OCI-LY3 (cell line): ENCODE measurements around the gene MMP2.

Experiments used
- H2AFZ ChIP-seq: fragments of 200-600, 300-600 bp; shearing (Covaris generic); 2 replicates; pipeline ENCODE4 v1.6.0; 2014; ENCODE audit warnings: antibody characterized with exemption, low read depth, low read length
- H3K27ac ChIP-seq: fragments of 200-600, 300-600 bp; sonication (generic); 2 replicates; pipeline ENCODE4 v1.5.1; 2014; ENCODE audit warnings: mild to moderate bottlenecking, low read length, moderate library complexity, mixed read lengths
- H3K27me3 ChIP-seq: fragments of 200-600, 300-600 bp; sonication (generic); 2 replicates; pipeline ENCODE4 v1.6.1; 2014; ENCODE audit warnings: low read depth, low read length, mixed read lengths
- H3K36me3 ChIP-seq: fragments of 200-600, 300-600 bp; sonication (generic); replicated peaks from 2 replicates; pipeline ENCODE3; 2014; ENCODE audit warnings: low read depth, low read length, mixed read lengths
- H3K4me1 ChIP-seq: fragments of 300-600, 200-600 bp; sonication (generic); 2 replicates; pipeline ENCODE4 v1.6.1; 2014; ENCODE audit warnings: low read length, mixed read lengths
- H3K4me2 ChIP-seq: fragments of 200-600, 300-600 bp; sonication (generic); 2 replicates; pipeline ENCODE4 v1.6.1; 2014; ENCODE audit warnings: low read length, mixed read lengths
- H3K4me3 ChIP-seq: fragments of 300-600, 200-600 bp; sonication (generic); 2 replicates; pipeline ENCODE4 v1.5.1; 2014; ENCODE audit warnings: antibody characterized with exemption, mild to moderate bottlenecking, low read length, moderate library complexity
- H3K79me2 ChIP-seq: fragments of 300-600, 200-600 bp; shearing (Covaris generic); 2 replicates; pipeline ENCODE4 v1.6.1; 2014; ENCODE audit warnings: mild to moderate bottlenecking, low read length, mixed read lengths
- H3K9ac ChIP-seq: fragments of 300-600, 200-600 bp; shearing (Covaris generic); 2 replicates; pipeline ENCODE4 v1.6.0; 2014; ENCODE audit warnings: mild to moderate bottlenecking, low read length, moderate library complexity
- H3K9me3 ChIP-seq: fragments of 200-600, 300-600 bp; shearing (Covaris generic); 2 replicates; pipeline ENCODE4 v1.6.1; 2014; ENCODE audit warnings: low read length, mixed read lengths; ENCODE audit not compliant: insufficient read depth
- H4K20me1 ChIP-seq: fragments of 200-600, 300-600 bp; sonication (generic); 2 replicates; pipeline ENCODE4 v1.6.1; 2016; ENCODE audit warnings: low read length, mixed read lengths; ENCODE audit not compliant: insufficient read depth
- EZH2phosphoT487 ChIP-seq: fragments of 200-600 bp; shearing (Covaris generic); IDR thresholded peaks from 2 replicates; pipeline ENCODE4 v1.6.1; 2018; ENCODE audit warnings: antibody characterized with exemption, mixed run types, low read depth
- TF ChIP-seq, protein P1 (sequence below): fragments of 200-600, 300-600 bp; sonication (generic); IDR thresholded peaks from 2 replicates; pipeline ENCODE4 v1.5.1; 2014; ENCODE audit warnings: antibody characterized with exemption, low read length, low read depth

Gene MMP2

GRCh38 chr16:55489119-55489955 lies 10.3 kb downstream of the MMP2 start:
- H3K9me3 ChIP-seq: no peaks in the 10 kb centered on the region
- no peaks in the 10 kb centered on the region for H3K4me1 ChIP-seq
- no peak overlapping the region for H3K4me2 ChIP-seq
- no peaks in the 10 kb centered on the region for H3K36me3 ChIP-seq
- TF ChIP-seq, protein P1, sequence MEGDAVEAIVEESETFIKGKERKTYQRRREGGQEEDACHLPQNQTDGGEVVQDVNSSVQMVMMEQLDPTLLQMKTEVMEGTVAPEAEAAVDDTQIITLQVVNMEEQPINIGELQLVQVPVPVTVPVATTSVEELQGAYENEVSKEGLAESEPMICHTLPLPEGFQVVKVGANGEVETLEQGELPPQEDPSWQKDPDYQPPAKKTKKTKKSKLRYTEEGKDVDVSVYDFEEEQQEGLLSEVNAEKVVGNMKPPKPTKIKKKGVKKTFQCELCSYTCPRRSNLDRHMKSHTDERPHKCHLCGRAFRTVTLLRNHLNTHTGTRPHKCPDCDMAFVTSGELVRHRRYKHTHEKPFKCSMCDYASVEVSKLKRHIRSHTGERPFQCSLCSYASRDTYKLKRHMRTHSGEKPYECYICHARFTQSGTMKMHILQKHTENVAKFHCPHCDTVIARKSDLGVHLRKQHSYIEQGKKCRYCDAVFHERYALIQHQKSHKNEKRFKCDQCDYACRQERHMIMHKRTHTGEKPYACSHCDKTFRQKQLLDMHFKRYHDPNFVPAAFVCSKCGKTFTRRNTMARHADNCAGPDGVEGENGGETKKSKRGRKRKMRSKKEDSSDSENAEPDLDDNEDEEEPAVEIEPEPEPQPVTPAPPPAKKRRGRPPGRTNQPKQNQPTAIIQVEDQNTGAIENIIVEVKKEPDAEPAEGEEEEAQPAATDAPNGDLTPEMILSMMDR: no peak
- no peak for TF ChIP-seq EZH2phosphoT487
- no peaks in the 10 kb centered on the region for H3K79me2 ChIP-seq
- H4K20me1 ChIP-seq: no peaks in the 10 kb centered on the region
- no peak overlapping the region for H3K9ac ChIP-seq
- H3K27ac ChIP-seq: no peak overlapping the region
- H3K4me3 ChIP-seq: no peak overlapping the region
- no peaks in the 10 kb centered on the region for H3K27me3 ChIP-seq
- no peak overlapping the region for H2AFZ ChIP-seq

- no peaks in the 10 kb centered on the region for H4K20me1 ChIP-seq
- no peaks in the 10 kb centered on the region for H3K9me3 ChIP-seq
- no peak for TF ChIP-seq EZH2phosphoT487
- TF ChIP-seq, protein P1: no peak
- no peaks in the 10 kb centered on the region for H3K27me3 ChIP-seq
- H3K4me3 ChIP-seq: no peak overlapping the region
- no peaks in the 10 kb centered on the region for H3K79me2 ChIP-seq
- H3K9ac ChIP-seq: no peak overlapping the region
- no peaks in the 10 kb centered on the region for H3K36me3 ChIP-seq
- no peaks in the 10 kb centered on the region for H3K4me1 ChIP-seq
- H3K4me2 ChIP-seq: no peak overlapping the region
- no peak overlapping the region for H2AFZ ChIP-seq
- no peak overlapping the region for H3K27ac ChIP-seq
These were observed 10.9 kb downstream of the MMP2 start for GRCh38 chr16:55489956-55490265.

GRCh38 chr16:55490301-55490700 lies 11.3 kb downstream of the MMP2 start:
- Histone ChIP-seq H3K9ac (no peak overlapping the region), H3K27me3 (no peaks in the 10 kb centered on the region), H3K4me2 (no peak overlapping the region), H3K36me3 (no peaks in the 10 kb centered on the region), H3K79me2 (no peaks in the 10 kb centered on the region), H3K27ac (no peak overlapping the region), H3K4me1 (no peaks in the 10 kb centered on the region), H3K4me3 (no peak overlapping the region), H2AFZ (no peak overlapping the region), H4K20me1 (no peaks in the 10 kb centered on the region), H3K9me3 (no peaks in the 10 kb centered on the region)
- TF ChIP-seq, protein P1: no peak
- no peak for TF ChIP-seq EZH2phosphoT487

DNA sequence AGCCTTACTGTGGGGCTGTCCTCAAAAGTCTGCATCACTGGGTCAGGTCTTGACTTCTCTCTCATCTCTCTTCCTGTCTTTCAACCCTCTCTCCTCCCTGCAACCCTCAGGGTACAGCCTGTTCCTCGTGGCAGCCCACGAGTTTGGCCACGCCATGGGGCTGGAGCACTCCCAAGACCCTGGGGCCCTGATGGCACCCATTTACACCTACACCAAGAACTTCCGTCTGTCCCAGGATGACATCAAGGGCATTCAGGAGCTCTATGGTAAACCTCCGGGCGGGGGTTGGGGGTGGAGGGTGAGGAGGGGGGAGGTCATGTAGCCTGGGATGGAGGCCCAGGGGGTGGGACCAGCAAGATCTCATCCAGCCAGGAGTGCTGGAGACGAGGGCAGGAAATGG lies 12.7 kb downstream of the MMP2 start:
- H3K79me2 ChIP-seq: no peaks in the 10 kb centered on the region
- no peaks in the 10 kb centered on the region for H3K36me3 ChIP-seq
- H3K9ac ChIP-seq: no peak overlapping the region
- no peak overlapping the region for H3K4me2 ChIP-seq
- H3K4me1 ChIP-seq: no peaks in the 10 kb centered on the region
- TF ChIP-seq EZH2phosphoT487: no peak
- TF ChIP-seq, protein P1: no peak
- H4K20me1 ChIP-seq: no peaks in the 10 kb centered on the region
- no peak overlapping the region for H2AFZ ChIP-seq
- no peak overlapping the region for H3K27ac ChIP-seq
- no peaks in the 10 kb centered on the region for H3K27me3 ChIP-seq
- no peak overlapping the region for H3K4me3 ChIP-seq
- H3K9me3 ChIP-seq: no peaks in the 10 kb centered on the region
